Fibroblast of skin of scalp (primary cell): ENCODE data around the gene SNX13.

Experiments used
- DNase-seq: peaks from one replicate; pipeline ENCODE4 v3.0.0-alpha.2; 2013

SNX13 gene

GRCh38 chr7:17947620-17948019 is 7.3 kb upstream of the SNX13 start:
- DNase-seq: no peak

- DNase-seq: no peak
These were observed 6.3 kb upstream of the SNX13 start for GRCh38 chr7:17946591-17946990.

DNA sequence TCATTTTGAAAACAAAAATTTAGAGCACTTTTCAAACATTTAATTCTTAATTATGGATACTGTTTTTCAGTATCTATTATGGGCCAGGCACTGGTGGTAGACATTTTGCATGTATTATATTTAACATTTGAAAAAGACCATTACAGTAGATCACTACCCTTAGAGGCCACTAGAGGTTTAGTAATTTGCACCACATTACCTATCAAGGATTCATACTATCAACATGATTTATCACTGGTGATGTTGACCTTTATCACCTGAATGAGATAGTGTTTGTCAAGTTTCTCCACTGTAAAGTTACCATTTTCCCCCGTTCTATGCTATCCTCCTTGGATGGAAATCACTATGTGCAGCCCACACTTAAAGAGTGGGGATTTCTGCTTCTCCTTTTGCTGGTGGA is 4.4 kb upstream of the SNX13 start:
- no peak for DNase-seq

- DNase-seq: no peak
These were observed 2.7 kb upstream of the SNX13 start for GRCh38 chr7:17943006-17943405.

GRCh38 chr7:17942231-17942630 is 1.9 kb upstream of the SNX13 start:
- DNase-seq: no peak

DNA sequence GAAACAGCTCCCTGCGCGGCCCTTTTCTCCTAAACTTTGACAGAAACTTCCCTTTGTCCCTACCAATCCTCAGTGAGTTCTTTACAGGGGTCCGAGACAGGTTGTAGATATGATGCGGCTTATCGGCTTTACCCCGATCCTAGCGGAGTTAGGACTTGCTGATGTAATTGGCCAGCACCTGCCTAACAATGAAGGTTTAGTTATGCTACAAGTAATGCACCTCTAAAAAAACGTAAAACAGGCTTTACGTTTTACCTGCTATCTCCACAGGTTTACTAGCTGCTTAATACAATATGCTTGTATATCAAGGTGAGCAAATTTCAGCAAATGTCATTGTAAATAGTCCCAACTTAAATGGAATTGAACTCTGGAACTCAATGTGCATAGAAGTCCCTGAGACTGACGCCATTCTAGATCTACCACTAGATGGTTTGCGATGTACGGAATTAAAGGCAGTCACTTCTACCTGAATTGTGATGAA is 697 bp upstream of the SNX13 start:
- DNase-seq: no peak

DNA sequence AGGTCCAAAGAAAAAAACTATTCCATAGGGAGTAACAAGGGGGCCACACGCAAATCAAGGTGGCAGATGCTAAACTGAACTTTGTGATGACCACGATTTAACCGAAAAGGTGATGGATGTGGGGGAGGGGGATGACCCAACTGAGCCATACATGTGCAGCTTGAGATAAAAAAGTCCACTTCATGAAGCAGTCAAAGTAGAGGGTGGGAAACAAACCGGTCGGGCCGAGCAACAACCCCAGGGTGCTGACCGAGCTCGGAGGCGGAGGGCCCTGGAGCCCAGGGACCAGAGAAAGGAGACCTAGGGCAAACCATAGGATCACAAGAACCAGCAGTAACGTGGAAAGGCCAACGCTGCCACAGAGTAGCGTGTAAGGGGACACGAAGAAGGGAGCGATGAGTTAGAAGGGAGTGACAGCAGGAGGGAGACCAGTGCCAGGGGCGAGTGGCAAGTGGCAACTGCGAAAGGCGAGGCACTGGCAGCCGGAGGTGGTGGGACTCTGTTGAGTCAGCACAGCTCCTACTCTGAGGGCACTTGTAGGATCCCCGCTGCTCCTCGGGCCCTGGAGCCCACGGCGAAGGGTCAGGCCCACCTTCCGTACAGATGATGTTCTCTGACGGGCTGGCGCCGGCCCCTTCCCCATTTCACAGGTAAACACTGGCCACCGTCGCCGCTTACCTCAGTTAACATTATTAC is 540 bp downstream of the SNX13 start:
- peak; percentile 25 for DNase-seq

DNA sequence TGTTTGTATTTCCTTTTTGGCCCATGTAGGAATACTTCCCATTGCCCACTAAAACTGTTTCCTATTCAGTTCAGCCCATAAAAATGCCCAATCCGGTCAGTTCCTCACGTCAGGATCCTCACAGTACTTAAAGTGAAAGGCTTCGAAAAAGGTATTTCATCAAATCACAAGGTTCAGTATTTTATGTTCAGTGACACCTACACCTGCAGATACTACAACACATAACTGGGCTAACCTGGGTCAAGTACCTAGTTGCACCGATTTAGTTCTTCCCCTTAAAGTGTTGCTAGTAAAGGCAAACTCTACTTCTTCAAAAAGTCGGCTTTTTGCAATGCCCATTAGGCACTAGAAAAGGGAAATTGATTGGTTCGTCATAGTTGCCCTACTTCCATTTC is 1.1 kb downstream of the SNX13 start:
- peak; percentile 22 for DNase-seq

DNA sequence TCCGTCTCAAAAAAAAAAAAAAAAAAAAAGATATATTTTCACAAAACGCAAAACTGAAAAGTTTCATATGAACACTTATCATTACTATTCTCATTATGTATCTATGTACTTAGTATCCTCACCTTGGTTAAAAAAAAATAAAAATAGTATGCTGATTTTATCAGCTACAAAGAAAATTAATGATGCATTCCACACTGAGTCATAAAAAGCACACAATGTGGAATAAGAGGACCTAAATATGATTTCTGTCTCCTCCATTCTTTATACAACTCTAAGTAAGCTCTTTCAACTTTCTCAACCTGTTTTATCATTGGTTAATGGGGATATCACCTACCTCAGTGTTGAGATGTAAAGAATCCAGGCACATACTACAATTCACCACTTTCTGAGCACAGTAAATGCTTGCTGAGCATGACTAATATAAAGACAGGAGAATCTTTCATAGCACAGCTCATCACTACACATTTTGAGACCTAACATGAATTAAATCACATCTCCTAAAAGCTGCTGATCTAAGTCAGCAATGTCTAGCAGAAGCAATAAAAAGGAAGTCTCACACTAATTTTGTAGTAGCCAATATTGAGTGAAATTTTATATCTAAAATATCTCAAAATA is 2.7 kb downstream of the SNX13 start:
- DNase-seq: peak; percentile 8

GRCh38 chr7:17936321-17936720 is 4.0 kb downstream of the SNX13 start:
- no peak for DNase-seq

DNA sequence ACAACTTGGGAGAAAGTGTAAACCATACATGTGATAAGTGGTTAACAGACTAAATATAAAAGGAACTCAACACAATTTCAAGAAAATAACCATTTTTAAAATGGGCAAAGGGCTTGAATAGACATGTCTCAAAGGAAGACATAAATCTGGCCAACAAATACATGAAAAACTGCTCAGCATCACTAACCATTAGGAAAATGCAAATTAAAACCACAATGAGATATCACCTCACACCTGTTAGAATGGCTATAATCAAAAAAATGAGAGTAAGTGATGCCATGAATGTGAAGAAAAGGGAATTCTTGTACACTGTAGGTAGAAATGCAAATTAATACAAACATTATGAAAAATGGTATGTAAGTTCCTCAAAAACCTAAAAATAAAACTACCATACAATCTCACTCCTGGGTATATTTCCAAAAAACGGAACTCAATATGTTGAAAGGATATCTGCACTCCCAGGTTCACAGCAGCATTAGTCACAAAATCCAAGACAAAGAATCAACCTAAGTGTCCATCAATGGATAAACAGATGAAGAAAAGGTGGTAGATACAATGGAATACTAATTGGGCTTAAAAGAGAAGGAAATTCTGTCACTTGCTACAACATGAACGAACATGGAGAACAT is 5.6 kb downstream of the SNX13 start:
- no peak for DNase-seq

GRCh38 chr7:17934094-17934493 is 6.2 kb downstream of the SNX13 start:
- DNase-seq: no peak

- DNase-seq: no peak
These were observed 7.5 kb downstream of the SNX13 start for GRCh38 chr7:17932770-17933169.

- no peak for DNase-seq
These were observed 9.2 kb downstream of the SNX13 start for GRCh38 chr7:17931069-17931468.

DNA sequence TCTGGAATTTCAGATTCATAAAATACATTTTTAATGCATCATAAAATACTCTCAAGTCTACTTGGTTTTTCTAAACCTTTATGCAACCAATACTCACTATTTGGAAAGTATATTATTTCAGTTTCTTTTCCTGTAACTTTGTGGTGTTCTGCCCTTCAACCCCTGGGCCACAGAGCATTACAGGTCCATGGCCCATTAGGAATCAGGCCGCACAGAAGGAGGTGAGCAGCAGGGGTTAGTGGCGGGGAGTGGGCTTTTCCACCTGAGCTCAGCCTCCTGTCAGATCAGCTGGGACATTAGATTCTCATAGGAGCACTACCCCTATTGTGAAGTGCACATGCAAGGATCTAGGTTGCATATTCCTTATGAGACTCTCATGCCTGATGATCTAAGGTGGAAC is 9.7 kb downstream of the SNX13 start:
- no peak for DNase-seq

- no peak for DNase-seq
These were observed 10.5 kb downstream of the SNX13 start for GRCh38 chr7:17929647-17930395.

- no peak for DNase-seq
These were observed 12.2 kb downstream of the SNX13 start for GRCh38 chr7:17928055-17928454.

DNA sequence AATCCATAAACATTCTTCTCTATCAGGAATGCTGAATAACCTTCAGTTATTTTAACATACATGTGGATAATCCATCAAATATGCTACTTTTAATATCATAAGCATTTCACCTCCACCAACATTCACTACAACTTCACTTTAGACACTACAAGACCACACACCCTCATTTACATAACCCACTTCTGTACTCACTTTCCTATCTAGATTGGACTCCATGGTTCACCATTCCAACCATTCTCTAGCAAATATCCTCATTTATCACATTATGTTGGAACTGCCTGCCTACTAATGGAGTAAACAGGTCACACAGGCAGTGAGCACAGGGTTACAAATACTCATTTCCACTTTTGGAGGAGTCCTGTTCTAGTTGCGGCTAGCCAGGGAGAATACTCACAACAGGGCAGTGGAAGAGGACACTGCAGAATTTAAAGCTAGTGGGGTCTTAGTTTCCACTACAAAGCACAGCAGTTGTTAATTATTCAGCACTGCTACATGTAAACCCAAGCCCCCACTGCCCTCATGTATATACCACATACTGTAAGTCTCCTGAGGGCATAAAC is 18.4 kb downstream of the SNX13 start:
- DNase-seq: no peak

DNA sequence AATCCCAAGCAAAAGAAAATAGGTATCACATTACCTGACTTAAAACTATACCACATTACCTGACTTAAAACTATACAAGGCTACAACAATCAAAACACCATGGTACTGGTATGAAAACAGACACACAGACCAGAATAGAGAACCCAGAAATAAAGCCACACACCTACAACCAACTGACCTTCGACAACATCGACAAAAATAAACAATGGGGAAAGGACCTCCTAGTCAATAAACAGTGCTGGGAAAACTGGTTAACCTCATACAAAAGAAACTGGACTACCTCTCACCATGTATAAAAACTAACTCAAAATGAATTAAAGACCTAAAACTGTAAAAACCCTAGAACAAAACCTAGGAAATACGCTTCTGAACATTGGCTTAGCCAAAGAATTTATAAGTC is 22.5 kb downstream of the SNX13 start:
- no peak for DNase-seq

- no peak for DNase-seq
These were observed 23.5 kb downstream of the SNX13 start for GRCh38 chr7:17916786-17917185.

GRCh38 chr7:17915796-17916195 is 24.5 kb downstream of the SNX13 start:
- DNase-seq: peak; percentile 15

GRCh38 chr7:17915168-17915567 is 25.1 kb downstream of the SNX13 start:
- DNase-seq: no peak

- DNase-seq: no peak
These were observed 27.0 kb downstream of the SNX13 start for GRCh38 chr7:17913250-17913649.
